SK-N-SH (cell line): ENCODE measurements around the gene CCM2. TPM values are rescaled to one million over a fixed set of nuclear protein-coding genes. Genes with fewer than 3 reads are reported as not detected.
"Not testable (repeated sequence)": the region's sequence is repeated elsewhere in the genome, so short reads cannot be mapped to it uniquely, and the experiment has no call there.

ENCODE experiments used
- CTCF ChIA-PET: fragments of 300-600, 350-600 bp; formaldehyde crosslinking; extraction: SDS; loops from one replicate; lab custom pipeline; 2021; lab: Yijun Ruan, JAX
- POLR2A ChIA-PET: fragments of 350-600 bp; sonication (Branson Sonifier 250); formaldehyde crosslinking; extraction: SDS; loops from one replicate; lab custom pipeline; 2020; ENCODE audit warnings: antibody characterized with exemption, inconsistent platforms; lab: Yijun Ruan, JAX
- DNase-seq: peaks from one replicate; pipeline ENCODE4 v3.0.0; 2012
- H2AFZ ChIP-seq: fragments of 200-600 bp; sonication (generic); 2 replicates; pipeline ENCODE4 v1.8.1; 2016; ENCODE audit warnings: antibody characterized with exemption, mild to moderate bottlenecking, low read depth
- H3F3A ChIP-seq: fragments of 200-600 bp; sonication (generic); replicated peaks from 2 replicates; pipeline ENCODE3; 2016; ENCODE audit warnings: antibody characterized with exemption, mild to moderate bottlenecking; ENCODE audit not compliant: insufficient read depth
- H3K27ac ChIP-seq, 2 experiments: fragments of 200-500 bp in 1 of 2; fragments of 200-600 bp in 1 of 2; sonication (Bioruptor generic) in 1 of 2; sonication (generic), shearing (Covaris generic) in 1 of 2; 2 replicates each; pipeline versions ENCODE4 v1.5.1 to v1.6.1; 2014 to 2016; ENCODE audit warnings: low read depth in 2 of 2, inconsistent platforms in 1 of 2, low read length in 1 of 2, mild to moderate bottlenecking in 1 of 2, mixed read lengths in 1 of 2
- H3K27me3 ChIP-seq: fragments of 200-600 bp; sonication (generic), shearing (Covaris generic); 2 replicates; pipeline ENCODE4 v1.6.1; 2016; ENCODE audit warnings: mixed run types; ENCODE audit not compliant: insufficient read depth
- H3K36me3 ChIP-seq, 2 experiments: fragments of 200-500 bp in 1 of 2; fragments of 200-600 bp in 1 of 2; sonication (Bioruptor generic) in 1 of 2; sonication (generic) in 1 of 2; replicated peaks in 1 of 2; 2 replicates each; pipeline versions ENCODE3 to v1.5.1; 2014 to 2016; ENCODE audit warnings: low read length in 1 of 2, mild to moderate bottlenecking in 1 of 2; ENCODE audit not compliant: insufficient read depth in 2 of 2, control insufficient read depth in 1 of 2
- H3K4me1 ChIP-seq, 2 experiments: fragments of 200-500 bp in 1 of 2; fragments of 200-600 bp in 1 of 2; sonication (Bioruptor generic) in 1 of 2; sonication (generic), shearing (Covaris generic) in 1 of 2; 2 replicates each; pipeline versions ENCODE4 v1.5.1 to v1.6.1; 2014 to 2016; ENCODE audit warnings: low read depth in 1 of 2, low read length in 1 of 2, mixed run types in 1 of 2; ENCODE audit not compliant: insufficient read depth in 2 of 2, control insufficient read depth in 1 of 2
- H3K4me2 ChIP-seq: fragments of 200-600 bp; sonication (generic), shearing (Covaris generic); 2 replicates; pipeline ENCODE4 v1.6.1; 2017; ENCODE audit warnings: mixed run types
- H3K4me3 ChIP-seq, 2 experiments: fragments of 200-500 bp in 1 of 2; fragments of 200-600 bp in 1 of 2; sonication (Bioruptor generic) in 1 of 2; sonication (generic), shearing (Covaris generic) in 1 of 2; 2 replicates each; pipeline versions ENCODE4 v1.5.1 to v1.8.1; 2014 to 2016; ENCODE audit warnings: low read depth in 2 of 2, inconsistent platforms in 1 of 2, low read length in 1 of 2, mild to moderate bottlenecking in 1 of 2, mixed read lengths in 1 of 2, moderate library complexity in 1 of 2
- H3K79me2 ChIP-seq: fragments of 200-600 bp; sonication (generic); 2 replicates; pipeline ENCODE4 v1.8.1; 2017; ENCODE audit warnings: mild to moderate bottlenecking; ENCODE audit not compliant: insufficient read depth
- H3K9ac ChIP-seq: fragments of 200-600 bp; sonication (generic); 2 replicates; pipeline ENCODE4 v1.6.1; 2017; ENCODE audit warnings: mixed run types
- H3K9me2 ChIP-seq: fragments of 200-600 bp; sonication (generic); 2 replicates; pipeline ENCODE4 v1.6.1; 2017; ENCODE audit warnings: mixed run types
- H3K9me3 ChIP-seq: fragments of 200-600 bp; sonication (generic); 2 replicates; pipeline ENCODE4 v1.6.1; 2017; ENCODE audit warnings: mixed run types, mild to moderate bottlenecking, moderate library complexity
- H4K20me1 ChIP-seq: fragments of 200-600 bp; sonication (generic); 2 replicates; pipeline ENCODE4 v1.6.1; 2017; ENCODE audit warnings: mild to moderate bottlenecking, mixed run types; ENCODE audit not compliant: insufficient read depth
- EP300 ChIP-seq, 2 experiments: IDR thresholded peaks; 2 replicates each; pipeline versions ENCODE4 v1.4.0 to v1.6.1; 2012; ENCODE audit warnings: borderline replicate concordance in 1 of 2, low read depth in 1 of 2, low read length in 1 of 2
- FOSL2 ChIP-seq: IDR thresholded peaks from 2 replicates; pipeline ENCODE4 v1.4.0; 2012; ENCODE audit warnings: low read depth, mild to moderate bottlenecking, moderate library complexity, borderline replicate concordance
- GATA2 ChIP-seq: sonication (generic); formaldehyde crosslinking; IDR thresholded peaks from 2 replicates; pipeline ENCODE4 v1.5.0; 2020; ENCODE audit warnings: mild to moderate bottlenecking, missing genetic modification reagents
- JUND ChIP-seq: IDR thresholded peaks from 2 replicates; pipeline ENCODE4 v1.4.0; 2012
- MEF2A ChIP-seq: IDR thresholded peaks from 2 replicates; pipeline ENCODE4 v1.4.0; 2012; ENCODE audit warnings: low read depth, borderline replicate concordance
- NFIC ChIP-seq: IDR thresholded peaks from 2 replicates; pipeline ENCODE4 v1.4.0; 2012; ENCODE audit warnings: borderline replicate concordance
- NRF1 ChIP-seq: IDR thresholded peaks from 2 replicates; pipeline ENCODE4 v1.6.1; 2012; ENCODE audit warnings: low read depth, mild to moderate bottlenecking, low read length
- RAD21 ChIP-seq: IDR thresholded peaks from 2 replicates; pipeline ENCODE4 v1.6.1; 2012; ENCODE audit warnings: mild to moderate bottlenecking, low read length
- RFX5 ChIP-seq: IDR thresholded peaks from 2 replicates; pipeline ENCODE4 v1.6.1; 2012; ENCODE audit warnings: mild to moderate bottlenecking, improper control_type of control experiment, low read length
- RXRA ChIP-seq: IDR thresholded peaks from 2 replicates; pipeline ENCODE4 v1.4.0; 2012; ENCODE audit warnings: low read depth, mild to moderate bottlenecking, borderline replicate concordance
- TAF1 ChIP-seq: IDR thresholded peaks from 2 replicates; pipeline ENCODE4 v1.6.1; 2012; ENCODE audit warnings: low read depth, mild to moderate bottlenecking, low read length, moderate library complexity, borderline replicate concordance
- TCF12 ChIP-seq: IDR thresholded peaks from 2 replicates; pipeline ENCODE4 v1.4.0; 2012
- YY1 ChIP-seq: IDR thresholded peaks from 2 replicates; pipeline ENCODE4 v1.4.0; 2012; ENCODE audit warnings: low read depth, mild to moderate bottlenecking
- ZBTB33 ChIP-seq: IDR thresholded peaks from 2 replicates; pipeline ENCODE4 v1.4.0; 2012; ENCODE audit warnings: low read depth, borderline replicate concordance
- WGBS: methylation state at CpG from one replicate; pipeline ENCODE4 v1.1.6; 2017; ENCODE audit warnings: low lambda C conversion rate; 5-methylcytosine and 5-hydroxymethylcytosine counted together
- polyA plus RNA-seq, 3 experiments: library from polyadenylated mRNA; depleted of rRNA; stranded (reverse); fragments of >200 nt; gene quantifications; 2 replicates each; pipeline ENCODE4 v1.2.3, GENCODE V29; 2012

The CCM2 gene
- polyA plus RNA-seq, 1 of the 3 experiments (the other 2 are of a cell fraction), result 83.2 TPM

GRCh38 chr7:44990109-44991023 lies 9.6 kb upstream of the CCM2 start:
- ChIA-PET CTCF (interaction anchor here (0.7 to 2.1 kb wide), 4 partner anchors 10 to 145 kb away, joined by 3 to 6 read pairs (median 4); no protein-coding TSS in a partner anchor), POLR2A (no interaction called here)
- no peak for DNase-seq
- Histone ChIP-seq H3K9me3 (no peaks in the 10 kb centered on the region), H3K36me3 (peaks cover 4 to 6% of the 10 kb centered on the region in 2 experiments), H3K9ac (peak overlapping the region; percentile 3; the same call in 1 of the 2 replicates), H4K20me1 (no peaks in the 10 kb centered on the region), H3K4me1 (peaks cover 6 to 15% of the 10 kb centered on the region in 2 experiments; a peak in 3 of 4 replicates), H3K9me2 (no peaks in the 10 kb centered on the region), H3F3A (peaks cover 11% of the 10 kb centered on the region), H3K27ac (peak overlapping the region; percentile 4 to 62; a peak in 3 of 4 replicates), H3K4me2 (no peak overlapping the region), H3K79me2 (peaks cover 11% of the 10 kb centered on the region), H2AFZ (peak overlapping the region; percentile 6), H3K4me3 (no peak overlapping the region), H3K27me3 (no peaks in the 10 kb centered on the region)
- TF ChIP-seq MEF2A (peak; percentile 55; the same call in 1 of the 2 replicates), TCF12 (no peak)
- whole genome bisulfite sequencing, result 82% methylated on average over 9 of the region's 9 CpGs

DNA sequence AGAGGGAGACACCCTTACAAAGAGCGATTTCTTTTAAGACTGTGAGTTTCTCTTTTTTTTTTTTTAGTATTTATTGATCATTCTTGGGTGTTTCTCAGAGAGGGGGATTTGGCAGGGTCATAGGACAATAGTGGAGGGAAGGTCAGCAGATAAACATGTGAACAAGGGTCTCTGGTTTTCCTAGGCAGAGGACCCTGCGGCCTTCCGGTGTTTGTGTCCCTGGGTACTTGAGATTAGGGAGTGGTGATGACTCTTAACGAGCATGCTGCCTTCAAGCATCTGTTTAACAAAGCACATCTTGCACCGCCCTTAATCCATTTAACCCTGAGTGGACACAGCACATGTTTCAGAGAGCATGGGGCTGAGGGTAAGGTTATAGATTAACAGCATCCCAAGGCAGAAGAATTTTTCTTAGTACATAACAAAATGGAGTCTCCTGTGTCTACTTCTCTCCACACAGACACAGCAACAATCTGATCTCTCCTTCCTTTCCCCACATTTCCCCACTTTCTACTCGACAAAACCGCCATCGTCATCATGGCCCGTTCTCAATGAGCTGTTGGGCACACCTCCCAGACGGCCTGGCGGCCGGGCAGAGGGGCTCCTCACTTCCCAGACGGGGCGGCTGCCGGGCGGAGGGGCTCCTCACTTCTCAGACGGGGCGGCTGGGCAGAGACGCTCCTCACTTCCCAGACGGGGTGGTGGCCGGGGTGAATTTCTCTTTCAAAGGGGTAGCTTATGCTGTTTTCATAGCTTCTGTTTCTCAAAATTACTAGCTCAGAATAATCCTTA lies 7.8 kb upstream of the CCM2 start:
- H3K27ac ChIP-seq, H3K9ac ChIP-seq, H3K9me2 ChIP-seq, H2AFZ ChIP-seq, H3K36me3 ChIP-seq, H3K9me3 ChIP-seq, H3K4me2 ChIP-seq, POLR2A ChIA-PET, H3F3A ChIP-seq, DNase-seq, H3K4me3 ChIP-seq, H3K27me3 ChIP-seq, H3K4me1 ChIP-seq, H3K79me2 ChIP-seq, H4K20me1 ChIP-seq: not testable (repeated sequence)
- CTCF ChIA-PET, result interaction anchor here (0.7 kb wide), 1 partner anchor 189 kb away, joined by 3 read pairs; no protein-coding TSS in a partner anchor
- WGBS, result 94% methylated on average over 17 of the region's 21 CpGs

DNA sequence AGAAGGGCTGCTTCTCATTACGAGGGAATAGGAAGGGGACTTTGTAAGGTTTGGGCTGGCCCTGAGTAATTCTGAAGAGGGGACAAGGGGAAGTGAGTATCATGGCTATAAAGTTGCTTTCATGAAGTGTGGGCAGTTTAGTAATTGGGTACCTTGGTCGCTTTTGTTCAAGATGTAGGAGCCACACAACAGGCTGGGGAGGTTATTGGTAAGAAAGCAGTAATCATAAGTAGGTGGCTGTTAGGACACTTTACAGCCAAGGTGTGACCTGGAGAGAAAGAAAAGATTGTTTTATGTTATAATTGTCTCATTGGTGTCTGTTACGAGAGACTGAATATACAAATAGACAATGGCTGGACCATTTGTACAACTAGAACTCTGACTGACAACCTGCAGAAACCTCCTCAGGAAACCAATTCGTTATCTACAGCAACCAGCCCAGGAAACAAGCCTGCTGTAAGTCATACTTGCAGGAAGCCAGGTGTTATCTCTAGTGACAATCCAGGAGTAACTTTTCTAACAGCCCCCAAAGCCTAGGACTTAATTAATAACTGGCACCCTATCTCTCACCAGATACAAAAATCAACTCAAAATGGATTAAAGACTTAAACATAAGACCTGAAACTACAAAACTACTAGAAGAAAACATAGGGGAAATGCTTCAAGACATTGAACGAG lies 5.0 kb upstream of the CCM2 start:
- no peaks in the 10 kb centered on the region for H4K20me1 ChIP-seq
- H3K4me2 ChIP-seq, result no peak overlapping the region

More for the DNA sequence above, 5.0 kb upstream of the CCM2 start:
- H3K9me3 ChIP-seq, result no peaks in the 10 kb centered on the region
- ChIA-PET CTCF (interaction anchor here (1.0 to 1.7 kb wide), 4 partner anchors 9 to 141 kb away, joined by 3 to 8 read pairs (median 4); partner anchors contain the start of gene TBRG4), POLR2A (no interaction called here)
- no peak overlapping the region for H3K9ac ChIP-seq
- peaks cover 0 to 6% of the 10 kb centered on the region in 2 experiments; a peak in 2 of 4 replicates for H3K4me1 ChIP-seq
- no peaks in the 10 kb centered on the region for H3K9me2 ChIP-seq
- no peak for DNase-seq
- H3K27me3 ChIP-seq, result no peaks in the 10 kb centered on the region
- no peak overlapping the region for H2AFZ ChIP-seq
- no peak overlapping the region for H3K4me3 ChIP-seq
- H3K27ac ChIP-seq, result no peak overlapping the region
- 80% methylated on average over 5 of the region's 5 CpGs for WGBS
- H3K36me3 ChIP-seq, result no peaks in the 10 kb centered on the region
- TF ChIP-seq ZBTB33 (no peak), NRF1 (no peak), RXRA (no peak), GATA2 (no peak), RAD21 (no peak), FOSL2 (no peak), YY1 (no peak), TAF1 (no peak), RFX5 (no peak), EP300 (IDR thresholded peaks at IDR 0.05; ENCODE audit: borderline replicate concordance in 1 of 2, low read depth in 1 of 2, low read length in 1 of 2) (no peak), JUND (no peak), NFIC (no peak)
- H3F3A ChIP-seq, result peaks cover 10% of the 10 kb centered on the region
- H3K79me2 ChIP-seq, result no peaks in the 10 kb centered on the region
